HL-60 (cell line): ENCODE results near the gene HNRNPA3.
A peak's percentile ranks its signal among the peaks of the same experiment; 100 is the strongest.

Source experiments
- DNase-seq, 2 experiments: peaks; one replicate each; pipeline ENCODE4 v3.0.0-alpha.2; 2010 to 2020; ENCODE audit warnings: low read depth in 1 of 2, low spot score in 1 of 2
- H3K27ac ChIP-seq: fragments of 250-450 bp; sonication (Bioruptor Pico); replicated peaks from 2 replicates; pipeline ENCODE4 v1.5.1; 2020; ENCODE audit warnings: mild to moderate bottlenecking, moderate library complexity
- H3K27me3 ChIP-seq: fragments of 250-450 bp; sonication (Bioruptor Pico); 2 replicates; pipeline ENCODE4 v1.5.1; 2021; ENCODE audit warnings: mild to moderate bottlenecking, moderate library complexity; ENCODE audit not compliant: insufficient read depth, poor library complexity, severe bottlenecking
- H3K4me3 ChIP-seq: replicated peaks from 2 replicates; pipeline ENCODE4 v1.5.1; 2011; ENCODE audit warnings: mild to moderate bottlenecking, control low read depth, low read length; ENCODE audit not compliant: insufficient read depth
- GABPA ChIP-seq: IDR thresholded peaks from 2 replicates; pipeline ENCODE4 v1.6.1; 2012; ENCODE audit warnings: low read depth
- POLR2AphosphoS5 ChIP-seq: IDR thresholded peaks from 2 replicates; pipeline ENCODE4 v1.6.1; 2012; ENCODE audit warnings: low read depth
- REST ChIP-seq: IDR thresholded peaks from 2 replicates; pipeline ENCODE4 v1.6.1; 2012; ENCODE audit warnings: low read depth; ENCODE audit not compliant: insufficient replicate concordance
- SPI1 ChIP-seq: IDR thresholded peaks from 2 replicates; pipeline ENCODE4 v1.6.1; 2012; ENCODE audit warnings: low read depth, mild to moderate bottlenecking, borderline replicate concordance
- TF ChIP-seq, protein P1 (sequence below): IDR thresholded peaks from one replicate; pipeline ENCODE4 v1.5.1; 2011; ENCODE audit warnings: low read length, control low read depth, inconsistent platforms; ENCODE audit not compliant: insufficient read depth

Gene HNRNPA3

DNA sequence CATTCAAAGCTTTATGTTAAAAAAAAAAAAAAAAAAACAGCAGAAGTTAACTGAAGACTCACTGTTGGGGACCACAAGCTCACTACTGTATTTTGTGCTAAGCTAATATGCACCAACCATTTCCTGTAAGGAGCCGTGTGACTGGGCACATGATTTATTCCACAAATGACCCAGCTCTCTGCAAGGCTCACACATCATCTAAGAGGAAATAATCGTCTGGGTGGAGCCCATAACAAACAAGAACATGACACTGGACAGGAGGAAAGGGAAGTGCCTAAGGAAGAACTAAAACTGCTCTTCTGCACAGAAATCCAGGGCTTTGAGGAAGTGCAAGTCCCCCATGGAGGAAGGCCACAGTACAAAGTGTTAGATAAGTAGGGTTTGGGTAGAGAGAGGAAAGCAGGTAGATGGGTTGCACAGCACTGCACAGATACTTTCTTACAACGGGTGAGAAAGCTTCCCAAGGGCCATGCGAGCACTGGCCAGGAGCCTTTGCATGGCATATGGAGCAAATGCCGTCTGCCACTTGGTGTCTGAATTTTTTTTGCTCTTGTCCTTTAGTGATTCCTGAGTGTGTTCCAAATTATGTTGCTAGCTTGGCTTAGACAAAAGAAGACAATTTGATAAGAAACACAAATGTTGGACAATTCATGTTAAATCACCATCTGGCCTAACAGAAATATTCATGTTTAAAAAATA, 27.5 kb downstream of the HNRNPA3 start:
- Histone ChIP-seq H3K27me3 (no peaks in the 10 kb centered on the region), H3K4me3 (no peak overlapping the region), H3K27ac (peak overlapping the region; percentile 17)
- DNase-seq = peak; percentile 73 to 85
- TF ChIP-seq SPI1 (peak; percentile 100), POLR2AphosphoS5 (peak; percentile 48; the same call in 1 of the 2 replicates)
- TF ChIP-seq, protein P1, sequence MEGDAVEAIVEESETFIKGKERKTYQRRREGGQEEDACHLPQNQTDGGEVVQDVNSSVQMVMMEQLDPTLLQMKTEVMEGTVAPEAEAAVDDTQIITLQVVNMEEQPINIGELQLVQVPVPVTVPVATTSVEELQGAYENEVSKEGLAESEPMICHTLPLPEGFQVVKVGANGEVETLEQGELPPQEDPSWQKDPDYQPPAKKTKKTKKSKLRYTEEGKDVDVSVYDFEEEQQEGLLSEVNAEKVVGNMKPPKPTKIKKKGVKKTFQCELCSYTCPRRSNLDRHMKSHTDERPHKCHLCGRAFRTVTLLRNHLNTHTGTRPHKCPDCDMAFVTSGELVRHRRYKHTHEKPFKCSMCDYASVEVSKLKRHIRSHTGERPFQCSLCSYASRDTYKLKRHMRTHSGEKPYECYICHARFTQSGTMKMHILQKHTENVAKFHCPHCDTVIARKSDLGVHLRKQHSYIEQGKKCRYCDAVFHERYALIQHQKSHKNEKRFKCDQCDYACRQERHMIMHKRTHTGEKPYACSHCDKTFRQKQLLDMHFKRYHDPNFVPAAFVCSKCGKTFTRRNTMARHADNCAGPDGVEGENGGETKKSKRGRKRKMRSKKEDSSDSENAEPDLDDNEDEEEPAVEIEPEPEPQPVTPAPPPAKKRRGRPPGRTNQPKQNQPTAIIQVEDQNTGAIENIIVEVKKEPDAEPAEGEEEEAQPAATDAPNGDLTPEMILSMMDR = no peak

DNA sequence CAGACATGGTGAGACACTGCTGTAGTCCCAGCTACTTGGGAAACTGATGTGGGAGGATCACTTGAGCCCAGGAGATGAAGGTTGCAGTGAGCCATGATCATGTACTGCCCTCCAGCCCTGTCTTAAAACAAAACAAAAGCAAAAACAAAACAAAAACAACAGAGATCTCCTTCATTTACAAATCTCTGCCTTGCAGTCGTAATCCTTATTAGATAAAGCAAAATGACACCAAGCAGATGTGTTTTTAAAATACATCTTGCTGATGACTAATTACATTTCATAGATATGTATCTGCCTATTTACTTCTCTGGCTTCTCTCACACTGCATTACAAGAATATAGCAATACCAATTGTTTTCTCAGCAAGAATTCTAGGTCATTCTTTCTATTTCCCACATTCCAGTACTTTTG, 29.1 kb downstream of the HNRNPA3 start:
- H3K27ac ChIP-seq = peak overlapping the region; percentile 10
- no peak for TF ChIP-seq REST
- TF ChIP-seq, protein P1 = no peak
- TF ChIP-seq GABPA = no peak
- no peak for TF ChIP-seq SPI1
- no peak for TF ChIP-seq POLR2AphosphoS5
- no peaks in the 10 kb centered on the region for H3K27me3 ChIP-seq
- H3K4me3 ChIP-seq = no peak overlapping the region
- no peak for DNase-seq

- TF ChIP-seq REST = no peak
- TF ChIP-seq GABPA = no peak
- no peak for TF ChIP-seq SPI1
- TF ChIP-seq, protein P1 = no peak
- no peak for TF ChIP-seq POLR2AphosphoS5
- DNase-seq = no peak
- no peaks in the 10 kb centered on the region for H3K27me3 ChIP-seq
- peak overlapping the region; percentile 14 for H3K27ac ChIP-seq
- H3K4me3 ChIP-seq = no peak overlapping the region
Measured at GRCh38 chr2:177242121-177242987, 29.8 kb downstream of the HNRNPA3 start.
